Left lobe of liver (tissue), 2 donors: ENCODE measurements around the gene THBS4. TPM values are rescaled to one million over a fixed set of nuclear protein-coding genes. Genes with fewer than 3 reads are reported as not detected.
A peak's percentile ranks its signal among the peaks of the same experiment; 100 is the strongest.

ENCODE experiments used
- ATAC-seq: fragments of 200-7000 bp; cut with Tn5 transposase; one replicate; pipeline ENCODE4 v1.9.1; 2020; ENCODE audit warnings: mild to moderate bottlenecking, moderate library complexity
- DNase-seq: peaks from one replicate; pipeline ENCODE4 v3.0.0-alpha.2; 2020; ENCODE audit warnings: low spot score
- total RNA-seq: library from RNA; stranded (reverse); gene quantifications from one replicate; pipeline ENCODE4 v1.2.1, GENCODE V29; 2021
- donor health status: DM: no; HTN: no; CAD: no; lungs with moderate emphysema.
- donor health status: DM: no; HTN: yes; CAD: no.

Gene THBS4
- total RNA-seq = 0.23 TPM

- no peak for ATAC-seq
- no peak for DNase-seq
Observed at GRCh38 chr5:80034962-80035821, at the start of gene THBS4. Gene THBS4 (plus strand): TSS chr5:80035348. CDS start chr5:80035538, 190 bp downstream.

- no peak for DNase-seq
- no peak for ATAC-seq
Observed at GRCh38 chr5:79986260-79986659, 48.9 kb upstream of the THBS4 start.

GRCh38 chr5:79990205-79990597 is 44.9 kb upstream of the THBS4 start:
- no peak for ATAC-seq
- DNase-seq = no peak

- DNase-seq (peak; percentile 75), ATAC-seq (peak; percentile 96)
Observed at GRCh38 chr5:79990598-79991507, 44.3 kb upstream of the THBS4 start, which contains the start of gene MTX3. Gene MTX3 (minus strand): TSS chr5:79991262. CDS start chr5:79991238, 24 bp downstream.

- no peak for DNase-seq
- ATAC-seq = no peak
Observed at GRCh38 chr5:79992891-79993657, 42.1 kb upstream of the THBS4 start.

GRCh38 chr5:79999722-80000121 is 35.4 kb upstream of the THBS4 start:
- ATAC-seq = no peak

GRCh38 chr5:80002677-80003076 is 32.5 kb upstream of the THBS4 start:
- DNase-seq (no peak), ATAC-seq (no peak)

More at GRCh38 chr5:79999722-80000121, 35.4 kb upstream of the THBS4 start:
- no peak for DNase-seq

- DNase-seq = no peak
- no peak for ATAC-seq
Observed at GRCh38 chr5:80008995-80009765, 26.0 kb upstream of the THBS4 start.

GRCh38 chr5:80010754-80011392 is 24.3 kb upstream of the THBS4 start:
- ATAC-seq (no peak), DNase-seq (no peak)

- ATAC-seq (no peak), DNase-seq (no peak)
Observed at GRCh38 chr5:80025069-80025468, 10.1 kb upstream of the THBS4 start.

- ATAC-seq = no peak
Observed at GRCh38 chr5:80026841-80027240, 8.3 kb upstream of the THBS4 start.

GRCh38 chr5:80031109-80031508 is 4.0 kb upstream of the THBS4 start:
- no peak for DNase-seq
- ATAC-seq = no peak

More at GRCh38 chr5:80026841-80027240, 8.3 kb upstream of the THBS4 start:
- no peak for DNase-seq

- DNase-seq (no peak), ATAC-seq (no peak)
Observed at GRCh38 chr5:80033513-80033912, 1.6 kb upstream of the THBS4 start.

- DNase-seq (no peak), ATAC-seq (no peak)
Observed at GRCh38 chr5:80034559-80034958, 589 bp upstream of the THBS4 start.

- DNase-seq = no peak
- no peak for ATAC-seq
Observed at GRCh38 chr5:80035839-80036238, 691 bp downstream of the THBS4 start.

- no peak for DNase-seq
- ATAC-seq = no peak
Observed at GRCh38 chr5:80036615-80037014, 1.5 kb downstream of the THBS4 start.

GRCh38 chr5:80037366-80037765 is 2.2 kb downstream of the THBS4 start:
- ATAC-seq (no peak), DNase-seq (no peak)

GRCh38 chr5:80039650-80040049 is 4.5 kb downstream of the THBS4 start:
- DNase-seq (no peak), ATAC-seq (no peak)

GRCh38 chr5:80041527-80041926 is 6.4 kb downstream of the THBS4 start:
- no peak for ATAC-seq

GRCh38 chr5:80042330-80042729 is 7.2 kb downstream of the THBS4 start:
- DNase-seq = no peak
- no peak for ATAC-seq

More at GRCh38 chr5:80041527-80041926, 6.4 kb downstream of the THBS4 start:
- DNase-seq = no peak
